Thymus (tissue), 11 donors: ENCODE measurements around the gene THAP7. TPM values are rescaled to one million over a fixed set of nuclear protein-coding genes. Genes with fewer than 3 reads are reported as not detected.

Experiments used
- DNase-seq, 9 donors: peaks; one replicate each; pipeline ENCODE4 v3.0.0-alpha.2; 2013; ENCODE audit warnings: low spot score in 9 of 9, low read depth in 6 of 9, missing footprints in 1 of 9
- H3K27ac ChIP-seq, 2 donors: one replicate each; pipeline ENCODE4 v1.5.1; 2013; ENCODE audit warnings: control low read depth in 1 of 2, low read depth in 1 of 2, low read length in 1 of 2, mild to moderate bottlenecking in 1 of 2, moderate library complexity in 1 of 2
- H3K27me3 ChIP-seq, 2 donors: one replicate each; pipeline ENCODE4 v1.5.1; 2013; ENCODE audit warnings: low read length in 1 of 2; ENCODE audit not compliant: control insufficient read depth in 2 of 2, insufficient read depth in 1 of 2
- H3K36me3 ChIP-seq, 2 donors: one replicate each; pipeline ENCODE4 v1.5.1; 2013; ENCODE audit warnings: low read length in 1 of 2, mild to moderate bottlenecking in 1 of 2, moderate library complexity in 1 of 2; ENCODE audit not compliant: control insufficient read depth in 2 of 2, insufficient read depth in 2 of 2
- H3K4me1 ChIP-seq, 2 donors: one replicate each; pipeline ENCODE4 v1.5.1; 2013; ENCODE audit warnings: low read length in 2 of 2; ENCODE audit not compliant: control insufficient read depth in 2 of 2, insufficient read depth in 2 of 2
- H3K4me3 ChIP-seq, 2 donors: one replicate each; pipeline ENCODE4 v1.5.1; 2013; ENCODE audit warnings: low read length in 2 of 2, control low read depth in 1 of 2, mild to moderate bottlenecking in 1 of 2
- H3K9me3 ChIP-seq, 2 donors: one replicate each; pipeline ENCODE4 v1.5.1; 2013; ENCODE audit warnings: low read length in 1 of 2, mild to moderate bottlenecking in 1 of 2; ENCODE audit not compliant: control insufficient read depth in 2 of 2, insufficient read depth in 1 of 2
- WGBS: extraction: QIAGEN DNeasy Blood & Tissue Kit; methylation state at CpG from one replicate; pipeline ENCODE4 v1.1.7; 2013; 5-methylcytosine and 5-hydroxymethylcytosine counted together
- polyA plus RNA-seq: library from polyadenylated mRNA; stranded (reverse); fragments of 200-250 nt; gene quantifications from one replicate; pipeline ENCODE4 v1.2.3, GENCODE V29; 2013
- total RNA-seq: library from RNA; stranded (reverse); fragments of 120-200 nt; gene quantifications from one replicate; pipeline ENCODE4 v1.2.4, GENCODE V29; 2013
- donor health status: healthy.

Gene THAP7
- total and polyA plus RNA-seq, 2 donors: 26.2 to 40.3 TPM

DNA sequence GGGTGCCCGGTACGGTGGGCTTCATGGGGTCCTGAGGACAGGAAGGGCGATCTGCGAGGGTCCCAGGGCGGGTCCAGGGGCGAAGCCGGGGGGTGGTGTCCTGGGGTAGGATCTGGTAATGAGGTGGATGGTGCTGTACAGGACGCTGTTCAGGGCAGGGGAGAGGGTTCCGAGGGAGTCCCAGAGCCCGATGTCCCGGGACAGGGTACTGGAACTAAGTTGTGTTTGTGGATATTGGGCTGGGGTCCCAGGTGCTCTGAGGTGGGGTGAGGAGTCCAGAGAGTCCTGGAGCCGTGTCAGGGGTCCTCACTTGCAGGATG is 19.4 kb downstream of the THAP7 start:
- 4% methylated on average over 12 of the region's 12 CpGs for WGBS
- H3K4me1 ChIP-seq: peaks cover 14 to 31% of the 10 kb centered on the region in 2 donors
- H3K27me3 ChIP-seq: peaks cover 0 to 22% of the 10 kb centered on the region in 2 donors
- peaks cover 5 to 14% of the 10 kb centered on the region in 2 donors for H3K9me3 ChIP-seq
- peak overlapping the region; percentile 59 to 82 for H3K4me3 ChIP-seq
- no peak overlapping the region for H3K27ac ChIP-seq
- DNase-seq: no peak
- H3K36me3 ChIP-seq: peaks cover 11 to 20% of the 10 kb centered on the region in 2 donors

DNA sequence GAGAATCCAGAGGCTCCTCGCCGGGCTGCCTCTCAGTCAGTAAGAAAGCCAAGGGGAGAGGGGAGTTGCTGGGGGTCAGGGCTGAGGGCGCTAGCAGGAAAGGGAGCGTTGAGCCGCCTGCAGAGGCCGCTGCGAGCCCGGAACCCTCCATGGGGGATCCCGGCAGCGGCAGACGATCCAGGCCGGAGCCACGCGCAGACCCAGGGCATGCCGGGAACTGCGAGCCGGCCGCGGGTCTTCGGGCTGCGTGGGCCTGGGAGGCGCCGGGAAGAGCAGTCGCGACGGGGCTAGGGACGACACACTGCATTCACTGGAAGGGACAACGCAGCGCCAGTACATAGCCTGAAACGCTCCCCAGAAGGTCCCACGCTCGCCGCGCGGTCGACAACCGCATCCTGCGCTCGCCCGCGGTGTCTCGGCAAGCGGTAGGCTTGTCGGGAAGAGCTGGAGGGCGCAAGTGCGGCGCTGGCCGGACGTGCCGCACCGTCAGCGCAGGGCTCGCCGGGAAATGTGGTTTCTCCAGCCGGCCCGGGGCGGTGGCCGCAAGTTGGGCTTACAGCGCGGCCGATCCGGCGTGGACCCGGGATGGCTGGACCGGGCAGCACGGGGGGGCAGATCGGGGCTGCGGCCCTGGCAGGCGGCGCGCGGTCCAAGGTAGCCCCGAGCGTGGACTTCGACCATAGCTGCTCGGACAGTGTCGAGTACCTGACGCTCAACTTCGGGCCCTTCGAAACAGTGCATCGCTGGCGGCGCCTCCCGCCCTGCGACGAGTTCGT is 19.9 kb downstream of the THAP7 start, which contains the start of gene LZTR1:
LZTR1 (plus strand) TSS at position 511 of the 776 bp plus-strand sequence; CDS start at position 586, 75 bp downstream.
- H3K9me3 ChIP-seq: peaks cover 5 to 14% of the 10 kb centered on the region in 2 donors
- H3K4me3 ChIP-seq: peak within 1 kb of the TSS; percentile 59 to 82
- peaks cover 8 to 16% of the 10 kb centered on the region in 2 donors for H3K36me3 ChIP-seq
- H3K4me1 ChIP-seq: peaks cover 14 to 31% of the 10 kb centered on the region in 2 donors
- peaks cover 0 to 22% of the 10 kb centered on the region in 2 donors for H3K27me3 ChIP-seq
- peak within 1 kb of the TSS; percentile 82 to 97 for H3K27ac ChIP-seq
- WGBS: under 1% methylated on average over 87 of the region's 87 CpGs
- peak; percentile 45 to 84 (median 67) for DNase-seq

DNA sequence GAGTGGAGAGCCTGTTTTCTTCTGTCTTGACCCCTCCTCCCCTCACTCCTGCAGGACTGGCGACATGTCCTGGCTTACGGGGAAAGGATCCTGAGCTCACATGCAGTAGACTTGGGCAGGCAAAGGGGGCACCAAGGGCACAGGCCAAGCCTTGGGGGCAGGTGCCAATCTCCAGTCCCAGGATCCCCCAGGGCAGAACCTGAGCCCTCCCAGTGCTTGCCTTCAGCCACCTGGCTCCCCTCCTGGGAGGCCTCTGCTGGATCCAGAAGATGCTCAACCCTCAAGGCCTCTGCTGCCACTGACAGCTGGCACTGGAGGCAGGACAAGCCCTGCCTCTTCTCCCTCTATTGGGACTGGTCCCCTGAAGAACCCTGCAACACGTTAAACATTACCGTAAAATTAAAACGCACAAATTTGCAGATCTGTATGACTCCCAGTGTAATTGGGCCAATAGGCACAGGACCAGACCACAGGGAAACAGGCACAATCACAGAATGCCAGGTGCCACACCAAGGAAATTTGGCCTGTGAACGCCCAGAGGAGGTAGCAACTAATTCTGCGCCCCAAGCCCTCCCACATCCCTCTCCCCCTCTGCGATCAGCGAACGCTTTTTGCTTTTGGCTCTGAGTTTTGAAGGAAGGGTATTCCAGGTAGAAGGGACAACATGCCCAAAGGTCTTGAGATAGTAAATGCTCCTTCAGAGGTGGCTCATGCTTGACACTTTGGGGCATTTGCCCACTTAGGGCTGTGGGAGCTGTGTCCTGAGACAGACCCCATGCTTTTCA is 20.8 kb downstream of the THAP7 start:
- Histone ChIP-seq H3K36me3 (peaks cover 8 to 16% of the 10 kb centered on the region in 2 donors), H3K27me3 (peaks cover 0 to 22% of the 10 kb centered on the region in 2 donors), H3K9me3 (peaks cover 5 to 14% of the 10 kb centered on the region in 2 donors), H3K27ac (peak overlapping the region; percentile 82 to 97), H3K4me3 (peak overlapping the region; percentile 59 to 82), H3K4me1 (peaks cover 14 to 31% of the 10 kb centered on the region in 2 donors)
- 74% methylated on average over 10 of the region's 10 CpGs for WGBS
- DNase-seq: no peak

- H3K4me1 ChIP-seq: peaks cover 14 to 31% of the 10 kb centered on the region in 2 donors
- H3K27me3 ChIP-seq: peaks cover 0 to 22% of the 10 kb centered on the region in 2 donors
- 97% methylated on average over 4 of the region's 4 CpGs for WGBS
- no peak overlapping the region for H3K4me3 ChIP-seq
- H3K36me3 ChIP-seq: peaks cover 3 to 10% of the 10 kb centered on the region in 2 donors
- DNase-seq: no peak
- H3K27ac ChIP-seq: no peak overlapping the region
- peaks cover 5 to 14% of the 10 kb centered on the region in 2 donors for H3K9me3 ChIP-seq
Observed at GRCh38 chr22:20980523-20980922, 21.4 kb downstream of the THAP7 start.

- peaks cover 5 to 14% of the 10 kb centered on the region in 2 donors for H3K9me3 ChIP-seq
- H3K27ac ChIP-seq: no peak overlapping the region
- peaks cover 14 to 31% of the 10 kb centered on the region in 2 donors for H3K4me1 ChIP-seq
- no peak for DNase-seq
- WGBS: 77% methylated on average over 13 of the region's 13 CpGs
- H3K36me3 ChIP-seq: peaks cover 2 to 8% of the 10 kb centered on the region in 2 donors
- H3K27me3 ChIP-seq: peaks cover 0 to 22% of the 10 kb centered on the region in 2 donors
- H3K4me3 ChIP-seq: no peak overlapping the region
Observed at GRCh38 chr22:20979940-20980453, 21.9 kb downstream of the THAP7 start.

- peaks cover 0 to 27% of the 10 kb centered on the region in 2 donors for H3K27me3 ChIP-seq
- DNase-seq: peak in 3 of 9 donors; percentile 52 to 57 (median 52)
- no peak overlapping the region for H3K27ac ChIP-seq
- peaks cover 0 to 4% of the 10 kb centered on the region in 2 donors for H3K36me3 ChIP-seq
- H3K4me3 ChIP-seq: no peak overlapping the region
- H3K4me1 ChIP-seq: peaks cover 14 to 31% of the 10 kb centered on the region in 2 donors
- H3K9me3 ChIP-seq: peaks cover 5 to 14% of the 10 kb centered on the region in 2 donors
- WGBS: 22% methylated on average over 39 of the region's 39 CpGs
Observed at GRCh38 chr22:20979243-20979809, 22.6 kb downstream of the THAP7 start.

DNA sequence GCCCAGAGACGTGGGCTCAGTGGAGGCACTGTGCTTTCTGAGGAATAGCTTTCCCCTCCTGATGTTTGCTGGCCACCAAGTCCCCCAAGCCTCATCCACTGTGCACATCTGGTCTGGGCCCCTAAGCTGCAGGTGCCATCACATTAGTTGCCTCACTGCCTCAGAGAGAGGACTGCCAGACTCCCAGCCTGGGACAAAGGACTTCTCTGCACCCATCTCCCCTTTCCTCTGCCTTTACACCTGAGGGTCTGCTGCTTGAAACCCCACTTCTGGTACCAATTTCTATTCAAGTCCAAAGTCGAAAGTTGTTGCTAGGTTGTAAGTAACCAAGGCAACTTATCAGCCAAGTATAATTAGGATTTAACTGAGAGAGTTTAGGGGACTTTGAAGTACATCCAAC is 23.5 kb downstream of the THAP7 start:
- WGBS: 97% methylated on average over 2 of the region's 2 CpGs
- Histone ChIP-seq H3K4me1 (peaks cover 14 to 31% of the 10 kb centered on the region in 2 donors), H3K27ac (no peak overlapping the region), H3K9me3 (peaks cover 5 to 14% of the 10 kb centered on the region in 2 donors), H3K36me3 (no peaks in the 10 kb centered on the region), H3K27me3 (peaks cover 0 to 35% of the 10 kb centered on the region in 2 donors), H3K4me3 (no peak overlapping the region)
- DNase-seq: no peak

GRCh38 chr22:20977516-20978170 is 24.3 kb downstream of the THAP7 start:
- Histone ChIP-seq H3K4me3 (no peak overlapping the region), H3K4me1 (peaks cover 8 to 24% of the 10 kb centered on the region in 2 donors), H3K36me3 (no peaks in the 10 kb centered on the region), H3K27me3 (peaks cover 0 to 39% of the 10 kb centered on the region in 2 donors), H3K27ac (no peak overlapping the region), H3K9me3 (peaks cover 5 to 14% of the 10 kb centered on the region in 2 donors)
- WGBS: 97% methylated on average over 17 of the region's 17 CpGs
- DNase-seq: no peak
